ENCODE measurements around the gene ACOXL.

The ACOXL gene

GRCh38 chr2:110755491-110756078 lies 23.2 kb downstream of the ACOXL start:
- peak; percentile 40 for DNase-seq (ENCODE audit: low spot score)

GRCh38 chr2:110759411-110759810 lies 27.0 kb downstream of the ACOXL start:
- DNase-seq (ENCODE audit: low spot score): no peak

- no peak for DNase-seq (ENCODE audit: low spot score)
Measured at GRCh38 chr2:110764931-110765330, 32.6 kb downstream of the ACOXL start.

- DNase-seq (ENCODE audit: low spot score): no peak
Measured at GRCh38 chr2:110766291-110766690, 33.9 kb downstream of the ACOXL start.

- DNase-seq (ENCODE audit: low spot score): no peak
Measured at GRCh38 chr2:110768591-110768990, 36.2 kb downstream of the ACOXL start.

- no peak for DNase-seq (ENCODE audit: low spot score)
Measured at GRCh38 chr2:110770404-110770958, 38.1 kb downstream of the ACOXL start.

- peak; percentile 61 for DNase-seq (ENCODE audit: low spot score)
Measured at GRCh38 chr2:110770959-110771431, 38.6 kb downstream of the ACOXL start.

- no peak for DNase-seq (ENCODE audit: low spot score)
Measured at GRCh38 chr2:110771547-110772382, 39.4 kb downstream of the ACOXL start.

- no peak for DNase-seq (ENCODE audit: low spot score)
Measured at GRCh38 chr2:110772383-110772755, 40.0 kb downstream of the ACOXL start.

- no peak for DNase-seq (ENCODE audit: low spot score)
Measured at GRCh38 chr2:110773401-110773921, 41.1 kb downstream of the ACOXL start.

GRCh38 chr2:110774701-110775100 lies 42.3 kb downstream of the ACOXL start:
- DNase-seq (ENCODE audit: low spot score): no peak

GRCh38 chr2:110777531-110778311 lies 45.3 kb downstream of the ACOXL start:
- no peak for DNase-seq (ENCODE audit: low spot score)

GRCh38 chr2:110780461-110780860 lies 48.1 kb downstream of the ACOXL start:
- no peak for DNase-seq (ENCODE audit: low spot score)

- no peak for DNase-seq (ENCODE audit: low spot score)
Measured at GRCh38 chr2:110783196-110783873, 51.0 kb downstream of the ACOXL start.

GRCh38 chr2:110784047-110784631 lies 51.8 kb downstream of the ACOXL start:
- DNase-seq (ENCODE audit: low spot score): no peak

- no peak for DNase-seq (ENCODE audit: low spot score)
Measured at GRCh38 chr2:110785439-110785838, 53.1 kb downstream of the ACOXL start.

GRCh38 chr2:110788976-110789375 lies 56.6 kb downstream of the ACOXL start:
- no peak for DNase-seq (ENCODE audit: low spot score)

- no peak for DNase-seq (ENCODE audit: low spot score)
Measured at GRCh38 chr2:110789706-110790105, 57.3 kb downstream of the ACOXL start.

GRCh38 chr2:110790907-110791306 lies 58.5 kb downstream of the ACOXL start:
- DNase-seq (ENCODE audit: low spot score): no peak

GRCh38 chr2:110791435-110791834 lies 59.1 kb downstream of the ACOXL start:
- peak; percentile 21 for DNase-seq (ENCODE audit: low spot score)

GRCh38 chr2:110793034-110793433 lies 60.7 kb downstream of the ACOXL start:
- no peak for DNase-seq (ENCODE audit: low spot score)

Data from RKO (cell line).